ENCODE measurements around the gene PRSS22. TPM values are rescaled to one million over a fixed set of nuclear protein-coding genes. Genes with fewer than 3 reads are reported as not detected.

Gene PRSS22
- total RNA-seq, 2 experiments from 2014 or later, result not detected

DNA sequence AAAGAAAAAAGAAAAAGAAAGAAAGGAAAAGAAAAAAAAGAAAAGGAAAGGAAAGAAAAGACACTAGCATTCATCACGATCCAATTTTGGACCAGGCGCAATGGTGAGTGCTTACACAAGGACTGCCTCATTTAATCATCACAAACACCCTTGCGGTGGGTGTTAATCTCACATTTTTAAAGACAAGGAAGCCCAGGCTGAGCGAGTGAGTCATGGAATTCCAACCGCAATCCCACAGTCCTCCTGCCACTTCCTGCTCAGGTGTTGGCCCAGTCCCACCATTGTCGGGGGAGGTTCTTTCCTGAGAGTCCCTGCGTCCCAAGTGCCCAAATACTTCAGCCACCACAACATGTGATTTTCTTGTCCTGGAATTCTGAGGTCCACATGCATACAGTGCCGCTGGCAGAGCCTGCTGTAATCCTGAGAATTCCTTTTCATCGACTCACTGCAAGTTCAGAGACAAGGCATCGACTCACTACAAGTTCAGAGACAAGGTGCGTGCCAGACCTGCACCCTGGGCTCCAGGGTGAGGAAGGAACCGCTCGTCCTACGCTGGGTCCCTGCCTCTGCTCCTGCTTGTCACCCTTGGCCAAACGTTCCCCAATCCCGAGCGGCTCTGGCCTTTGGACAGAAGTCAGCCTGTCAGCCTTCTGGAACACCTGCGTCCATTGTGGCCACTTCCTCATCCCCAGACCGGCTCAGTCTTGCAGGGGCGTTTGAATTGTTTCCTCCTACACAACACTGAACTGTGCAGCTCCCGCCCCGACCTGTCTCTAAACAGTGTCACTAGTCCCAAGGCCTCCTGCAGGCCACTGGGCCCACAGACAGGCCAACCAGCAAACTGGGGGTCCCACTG is 22.1 kb downstream of the PRSS22 start:
- no peak for ATAC-seq
- intact Hi-C loops (cut with micrococcal nuclease), result no loop called here
- Mint-ChIP-seq H3K27ac (no peak overlapping the region), H3K4me3 (no peak overlapping the region), H3K36me3 (ENCODE audit: low read depth) (no peaks in the 10 kb centered on the region), H3K4me1 (ENCODE audit: low read depth) (peaks cover 8% of the 10 kb centered on the region), H3K9me3 (no peaks in the 10 kb centered on the region), H3K27me3 (peaks cover 2% of the 10 kb centered on the region)
- CTCF ChIA-PET, result interaction anchor here (0.9 kb wide), 2 partner anchors 33 to 83 kb away, joined by 3 read pairs; no protein-coding TSS in a partner anchor
- POLR2A ChIA-PET, result no interaction called here
- no peak for DNase-seq
- TF ChIP-seq, protein P1, sequence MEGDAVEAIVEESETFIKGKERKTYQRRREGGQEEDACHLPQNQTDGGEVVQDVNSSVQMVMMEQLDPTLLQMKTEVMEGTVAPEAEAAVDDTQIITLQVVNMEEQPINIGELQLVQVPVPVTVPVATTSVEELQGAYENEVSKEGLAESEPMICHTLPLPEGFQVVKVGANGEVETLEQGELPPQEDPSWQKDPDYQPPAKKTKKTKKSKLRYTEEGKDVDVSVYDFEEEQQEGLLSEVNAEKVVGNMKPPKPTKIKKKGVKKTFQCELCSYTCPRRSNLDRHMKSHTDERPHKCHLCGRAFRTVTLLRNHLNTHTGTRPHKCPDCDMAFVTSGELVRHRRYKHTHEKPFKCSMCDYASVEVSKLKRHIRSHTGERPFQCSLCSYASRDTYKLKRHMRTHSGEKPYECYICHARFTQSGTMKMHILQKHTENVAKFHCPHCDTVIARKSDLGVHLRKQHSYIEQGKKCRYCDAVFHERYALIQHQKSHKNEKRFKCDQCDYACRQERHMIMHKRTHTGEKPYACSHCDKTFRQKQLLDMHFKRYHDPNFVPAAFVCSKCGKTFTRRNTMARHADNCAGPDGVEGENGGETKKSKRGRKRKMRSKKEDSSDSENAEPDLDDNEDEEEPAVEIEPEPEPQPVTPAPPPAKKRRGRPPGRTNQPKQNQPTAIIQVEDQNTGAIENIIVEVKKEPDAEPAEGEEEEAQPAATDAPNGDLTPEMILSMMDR (IDR thresholded peaks at IDR 0.05), result no peak

DNA sequence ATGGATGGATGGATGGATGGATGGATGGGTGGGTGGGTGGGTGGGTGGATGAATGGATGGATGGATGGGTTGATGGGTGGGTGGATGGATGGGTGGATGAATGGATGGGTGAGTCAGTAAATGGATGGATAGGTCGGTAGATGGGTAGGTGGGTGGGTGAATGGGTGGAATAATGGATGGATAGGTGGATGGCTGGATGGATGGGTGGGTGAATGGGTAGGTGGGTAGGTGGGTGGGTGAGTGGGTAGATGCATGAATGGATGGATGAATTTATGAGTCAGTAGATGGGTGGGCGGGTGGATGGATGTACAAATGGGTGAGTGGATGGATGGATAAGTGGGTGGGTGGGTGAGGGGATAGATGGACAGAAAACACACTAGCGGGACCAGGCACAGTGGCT is 23.0 kb downstream of the PRSS22 start:
- H3K27ac Mint-ChIP-seq, result no peak overlapping the region
- H3K27me3 Mint-ChIP-seq, result peaks cover 4% of the 10 kb centered on the region
- no peak for DNase-seq
- no peaks in the 10 kb centered on the region for H3K9me3 Mint-ChIP-seq
- ChIA-PET POLR2A (no interaction called here), CTCF (no interaction called here)
- TF ChIP-seq, protein P1 (IDR thresholded peaks at IDR 0.05), result no peak
- H3K4me3 Mint-ChIP-seq, result no peak overlapping the region
- intact Hi-C loops (cut with micrococcal nuclease), result no loop called here
- no peak for ATAC-seq
- peaks cover 7% of the 10 kb centered on the region for H3K4me1 Mint-ChIP-seq (ENCODE audit: low read depth)
- H3K36me3 Mint-ChIP-seq (ENCODE audit: low read depth), result no peaks in the 10 kb centered on the region

DNA sequence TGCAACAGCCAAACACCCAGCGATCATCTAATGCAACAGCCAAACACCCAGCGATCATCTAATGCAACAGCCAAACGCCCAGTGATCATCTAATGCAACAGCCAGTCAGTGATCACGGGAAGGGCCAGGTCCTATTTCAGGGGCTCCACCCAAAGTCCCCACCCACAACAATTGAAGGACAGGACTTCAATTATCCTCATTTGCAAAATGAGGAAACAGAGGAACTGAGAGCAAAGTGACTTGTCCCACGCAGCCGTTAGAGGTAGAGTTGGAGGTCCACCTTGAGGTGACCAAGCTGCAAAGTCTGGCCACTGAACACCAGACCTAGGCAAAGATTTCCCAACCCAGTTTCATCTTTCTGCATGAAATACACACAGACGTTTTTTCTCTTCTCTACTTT is 24.2 kb downstream of the PRSS22 start:
- no peak overlapping the region for H3K4me3 Mint-ChIP-seq
- intact Hi-C loops (cut with micrococcal nuclease), result no loop called here
- H3K27ac Mint-ChIP-seq, result no peak overlapping the region
- no peaks in the 10 kb centered on the region for H3K4me1 Mint-ChIP-seq (ENCODE audit: low read depth)
- DNase-seq (no peak), ATAC-seq (no peak)
- H3K36me3 Mint-ChIP-seq (ENCODE audit: low read depth), result no peaks in the 10 kb centered on the region
- TF ChIP-seq, protein P1 (IDR thresholded peaks at IDR 0.05), result no peak
- peaks cover 4% of the 10 kb centered on the region for H3K27me3 Mint-ChIP-seq
- CTCF ChIA-PET, result no interaction called here
- POLR2A ChIA-PET, result no interaction called here
- H3K9me3 Mint-ChIP-seq, result no peaks in the 10 kb centered on the region

DNA sequence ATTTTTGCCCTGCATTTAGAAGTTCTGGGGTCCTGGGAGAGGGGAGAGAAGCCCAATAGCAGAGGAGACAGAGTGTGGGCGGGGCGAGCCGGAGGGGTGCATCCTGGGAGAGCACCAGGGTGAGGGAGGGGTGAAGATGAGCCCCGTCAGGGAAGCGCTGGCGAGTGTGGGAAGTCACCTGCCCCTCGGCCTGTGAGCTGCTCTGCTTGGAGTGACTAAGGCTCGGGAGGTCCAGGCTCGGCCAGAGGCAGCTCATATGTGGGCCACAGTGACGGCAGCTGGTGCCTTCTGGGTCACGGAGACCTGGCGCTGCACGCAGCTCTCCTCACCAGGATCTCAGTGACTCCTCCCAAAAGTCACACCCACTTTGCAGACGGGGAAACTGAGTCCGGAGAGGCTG is 26.8 kb downstream of the PRSS22 start:
- ATAC-seq (no peak), DNase-seq (no peak)
- intact Hi-C loops (cut with micrococcal nuclease), result no loop called here
- TF ChIP-seq, protein P1 (IDR thresholded peaks at IDR 0.05), result no peak
- H3K36me3 Mint-ChIP-seq (ENCODE audit: low read depth), result no peaks in the 10 kb centered on the region
- H3K9me3 Mint-ChIP-seq, result no peaks in the 10 kb centered on the region
- H3K4me3 Mint-ChIP-seq, result no peak overlapping the region
- H3K27ac Mint-ChIP-seq, result no peak overlapping the region
- ChIA-PET POLR2A (no interaction called here), CTCF (interaction anchor here (1.6 kb wide), 1 partner anchor 37 kb away, joined by 5 read pairs; no protein-coding TSS in a partner anchor)
- no peaks in the 10 kb centered on the region for H3K4me1 Mint-ChIP-seq (ENCODE audit: low read depth)
- peaks cover 4% of the 10 kb centered on the region for H3K27me3 Mint-ChIP-seq

DNA sequence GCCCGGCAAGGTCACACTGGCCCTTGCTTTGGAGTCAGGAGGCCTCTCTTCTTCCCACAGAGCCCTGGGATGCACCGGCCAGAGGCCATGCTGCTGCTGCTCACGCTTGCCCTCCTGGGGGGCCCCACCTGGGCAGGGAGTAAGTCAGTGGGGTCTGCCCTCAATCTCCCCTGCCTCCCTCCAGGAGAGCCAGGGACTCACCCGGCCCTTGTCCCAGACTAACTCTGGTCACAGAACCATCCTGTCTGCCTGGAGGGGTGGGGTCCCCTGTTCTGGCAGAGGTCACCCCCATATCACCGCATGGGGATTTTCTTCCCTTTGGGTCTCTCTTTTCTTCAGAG is 27.6 kb downstream of the PRSS22 start:
- ChIA-PET POLR2A (interaction anchor here (0.9 to 1.1 kb wide), 2 partner anchors 18 to 65 kb away, joined by 3 read pairs; no protein-coding TSS in a partner anchor), CTCF (interaction anchor here (1.0 kb wide), 1 partner anchor 9 kb away, joined by 4 read pairs; no protein-coding TSS in a partner anchor)
- H3K27ac Mint-ChIP-seq, result no peak overlapping the region
- no peaks in the 10 kb centered on the region for H3K36me3 Mint-ChIP-seq (ENCODE audit: low read depth)
- DNase-seq (no peak), ATAC-seq (no peak)
- H3K4me3 Mint-ChIP-seq, result no peak overlapping the region
- H3K27me3 Mint-ChIP-seq, result peaks cover 4% of the 10 kb centered on the region
- intact Hi-C loops (cut with micrococcal nuclease), result no loop called here
- H3K4me1 Mint-ChIP-seq (ENCODE audit: low read depth), result no peaks in the 10 kb centered on the region
- H3K9me3 Mint-ChIP-seq, result no peaks in the 10 kb centered on the region
- TF ChIP-seq, protein P1 (IDR thresholded peaks at IDR 0.05), result no peak

Measured in activated CD8-positive, alpha-beta T cell treated with anti-CD3 and anti-CD28 coated beads for 36 hours (primary cell).